Activated CD4-positive, CD25-positive, alpha-beta regulatory T cell (primary cell): Measurements from ENCODE around the gene FBXL14.

Experiments used
- DNase-seq, 4 experiments: peaks; one replicate each; lab custom pipeline; 2025; lab: John Stamatoyannopoulos, UW

Gene FBXL14

DNA sequence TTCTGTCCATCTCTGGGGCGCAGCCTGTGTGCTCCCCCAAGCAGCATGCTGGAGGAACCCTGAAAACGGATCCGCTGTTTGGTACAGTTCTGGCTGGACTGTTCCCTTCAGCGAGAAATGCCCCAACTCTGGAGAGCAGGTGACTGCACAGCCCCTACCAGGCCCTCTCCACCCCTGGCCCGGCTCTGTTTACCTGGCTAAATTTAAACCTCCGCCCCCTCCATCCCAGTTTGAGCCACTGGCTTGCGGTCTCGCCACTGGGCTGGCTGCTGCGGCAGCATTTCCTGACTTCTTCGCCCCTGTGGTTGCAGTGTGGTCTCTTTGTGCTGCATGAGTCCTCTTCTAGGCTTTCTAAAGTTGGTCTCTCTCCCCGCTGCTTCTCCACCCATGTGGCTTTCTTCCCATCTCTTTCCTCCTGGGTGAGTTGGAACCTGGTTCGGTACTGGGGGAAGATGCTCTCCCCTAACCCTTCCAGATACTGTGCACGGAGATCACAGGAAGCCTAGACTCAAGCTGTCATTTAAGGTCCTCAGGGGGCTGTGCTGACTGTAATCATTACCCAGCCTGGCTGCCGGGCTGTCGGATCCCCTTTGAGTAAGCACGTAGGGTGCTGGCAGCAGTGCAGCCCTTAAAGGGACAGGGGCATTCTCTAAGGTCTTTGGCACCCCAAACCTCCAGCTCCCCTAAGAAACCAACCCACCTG lies 60.6 kb downstream of the FBXL14 start:
- DNase-seq, result no peak

GRCh38 chr12:1533205-1533601 lies 61.2 kb downstream of the FBXL14 start:
- no peak for DNase-seq

DNA sequence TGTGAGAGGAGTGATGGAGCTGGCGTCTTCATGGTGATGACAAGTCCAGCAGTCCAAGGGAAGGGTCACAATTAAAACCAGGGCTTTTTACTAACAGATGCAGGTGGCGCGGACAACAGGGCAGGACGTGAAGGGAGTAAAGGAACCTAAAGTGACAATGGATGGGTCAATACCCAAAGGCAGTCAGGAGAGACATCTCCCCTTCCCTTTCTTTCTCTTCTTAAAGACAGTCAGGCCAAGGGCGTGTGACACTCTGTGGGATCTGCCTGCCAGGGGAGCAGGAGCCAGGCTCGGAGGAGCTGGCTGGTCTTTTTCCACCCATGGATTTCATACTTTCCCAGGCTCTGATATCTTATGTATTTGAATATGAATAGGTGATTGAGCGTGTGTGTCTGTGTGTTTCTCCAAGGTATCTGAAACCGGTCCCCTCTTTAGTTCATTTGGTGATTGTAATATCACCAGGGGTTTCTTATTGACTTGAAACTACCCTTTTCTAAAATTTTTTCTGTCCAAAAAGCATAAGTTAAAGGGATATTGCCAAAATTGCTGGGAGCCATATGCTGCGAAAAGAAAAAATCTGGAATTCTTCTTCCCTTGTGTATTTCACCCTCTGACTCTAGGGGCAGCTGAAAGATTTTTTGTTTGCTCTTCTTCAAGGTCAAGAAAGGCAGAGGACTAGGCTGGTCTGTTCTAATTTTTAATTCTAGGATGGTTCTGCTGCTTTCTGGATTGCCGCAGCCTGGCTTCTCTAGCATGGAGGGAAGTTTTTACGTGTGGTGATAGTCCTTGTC lies 61.8 kb downstream of the FBXL14 start:
- no peak for DNase-seq

DNA sequence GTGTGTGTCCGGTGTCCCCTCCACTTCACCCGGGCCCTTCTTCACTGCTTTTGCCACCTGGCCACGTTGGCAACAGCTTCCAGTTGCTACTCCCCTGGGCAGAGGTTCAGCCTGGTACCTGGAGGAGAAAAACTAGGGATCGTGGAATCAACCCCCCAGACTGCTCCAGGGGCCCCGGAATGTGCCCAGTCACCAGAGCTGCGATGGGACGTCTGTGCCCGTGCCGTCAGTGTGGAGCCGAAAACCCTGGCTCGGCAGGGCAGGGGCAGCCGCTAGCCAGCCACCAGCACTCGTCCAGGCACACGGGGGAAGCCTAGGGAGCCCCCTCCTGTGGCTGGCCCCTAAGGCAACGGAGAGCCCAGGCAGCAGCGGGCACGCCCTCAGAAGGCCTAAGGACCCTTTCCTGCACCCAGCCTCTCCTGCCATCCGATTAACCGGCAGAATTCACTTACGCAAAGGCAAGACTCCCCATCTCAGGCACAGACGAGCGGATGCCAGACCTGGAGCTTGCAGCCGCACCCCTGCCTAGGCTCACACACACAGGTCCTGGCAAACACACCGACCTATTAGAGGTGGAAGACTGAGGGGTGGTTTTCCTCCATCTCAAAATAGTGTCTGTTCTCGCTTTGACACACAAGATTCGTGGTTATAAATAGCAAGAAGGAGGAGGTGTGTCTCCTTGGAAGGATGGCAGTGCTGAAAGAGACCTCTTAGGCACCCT lies 62.6 kb downstream of the FBXL14 start:
- DNase-seq, result no peak

DNA sequence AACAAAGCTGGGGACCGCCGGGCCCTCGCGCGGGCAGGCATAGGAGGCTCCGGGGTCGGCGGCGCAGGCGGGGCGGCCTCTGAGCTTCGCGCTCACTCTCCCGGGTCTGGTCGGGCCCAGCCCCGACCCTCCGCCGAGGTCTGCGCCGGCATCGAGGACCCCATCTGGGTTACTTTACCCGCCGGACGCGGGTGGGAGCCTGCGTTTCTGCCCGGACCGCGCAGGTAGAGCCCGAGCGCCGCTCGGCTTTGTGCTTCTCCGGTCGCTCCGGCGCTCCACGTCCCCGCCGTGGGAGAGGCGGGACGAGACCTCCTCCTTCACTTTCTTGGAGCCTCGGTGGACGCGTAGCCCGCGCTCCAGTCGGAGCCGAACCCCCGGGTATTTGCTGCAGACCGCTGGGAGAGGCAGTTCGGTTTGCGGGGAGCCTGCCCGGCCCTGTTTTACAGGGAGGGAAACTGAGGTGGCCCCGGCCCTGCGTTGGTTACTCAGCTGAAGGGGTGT lies 63.2 kb downstream of the FBXL14 start:
- no peak for DNase-seq

DNA sequence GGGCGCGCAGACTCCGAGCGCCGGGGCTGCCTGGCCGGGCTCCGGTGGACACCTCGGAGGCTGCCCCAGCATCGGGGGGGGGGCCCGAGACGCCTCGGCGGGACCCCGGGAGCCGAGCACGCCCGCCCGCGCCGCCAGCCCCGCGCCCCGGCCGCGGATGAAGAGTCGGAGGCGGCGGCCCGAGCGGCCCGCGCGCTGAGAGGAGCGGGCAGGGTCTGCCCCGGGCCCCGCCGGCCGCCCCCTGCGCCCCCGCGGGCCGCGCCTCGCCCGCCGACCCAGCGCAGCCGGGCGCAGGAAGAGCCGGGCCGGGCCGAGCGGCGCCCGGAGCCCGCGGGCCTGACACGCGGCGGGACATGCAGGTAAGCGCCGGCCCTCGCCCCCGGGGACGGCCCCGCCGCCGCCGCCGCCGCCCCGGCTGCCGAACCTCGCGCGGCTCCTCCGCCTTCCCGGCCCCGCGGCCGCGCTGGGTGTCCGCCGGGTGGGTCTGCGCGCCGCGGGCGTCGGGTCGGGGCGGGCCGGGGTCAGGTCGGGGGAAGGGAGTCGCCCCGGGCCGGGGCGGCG lies 63.7 kb downstream of the FBXL14 start:
- no peak for DNase-seq

DNA sequence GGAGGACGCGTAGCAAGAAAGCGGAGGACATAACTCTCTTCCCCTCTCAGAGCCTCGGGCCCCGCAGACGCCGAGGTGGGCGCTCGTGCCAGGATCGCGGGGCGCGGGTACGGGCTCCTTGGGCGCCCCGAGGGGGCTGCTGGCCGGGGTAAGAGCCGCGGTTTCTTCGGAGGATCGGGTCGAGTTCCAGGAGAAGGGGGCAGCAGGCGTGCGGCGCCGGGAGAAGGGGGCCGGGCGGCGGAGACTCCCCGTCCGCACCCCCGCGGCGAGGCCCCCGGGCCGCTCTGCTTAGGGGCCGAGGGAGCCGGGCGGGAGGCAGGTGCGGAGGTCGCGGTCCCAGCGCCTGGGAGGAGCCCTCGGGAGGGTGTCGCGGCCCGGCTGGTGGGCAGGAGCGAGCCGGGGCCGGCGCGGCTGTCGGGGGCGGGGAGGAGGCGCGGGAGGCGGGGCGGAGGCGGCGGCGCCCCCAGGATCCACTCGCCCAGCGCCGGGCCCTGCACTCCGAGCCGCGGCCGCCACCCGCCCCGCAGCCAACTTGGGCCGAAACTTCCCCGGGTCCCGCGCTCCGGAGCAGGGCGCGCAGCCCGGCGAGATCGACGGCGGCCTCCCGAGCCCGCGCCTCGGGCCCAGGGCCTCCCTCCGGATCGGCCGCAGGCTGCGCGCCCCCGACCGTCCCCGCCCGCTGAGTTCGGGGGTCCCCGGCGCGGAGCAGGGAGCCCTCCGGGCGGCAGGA lies 64.4 kb downstream of the FBXL14 start:
- DNase-seq, result no peak

GRCh38 chr12:1529228-1529861 lies 65.0 kb downstream of the FBXL14 start:
- DNase-seq, result no peak

GRCh38 chr12:1528791-1529190 lies 65.6 kb downstream of the FBXL14 start:
- no peak for DNase-seq

GRCh38 chr12:1527789-1528188 lies 66.6 kb downstream of the FBXL14 start:
- DNase-seq, result no peak

GRCh38 chr12:1525858-1526257 lies 68.5 kb downstream of the FBXL14 start:
- DNase-seq, result no peak

GRCh38 chr12:1523558-1524050 lies 70.8 kb downstream of the FBXL14 start:
- DNase-seq, result no peak

DNA sequence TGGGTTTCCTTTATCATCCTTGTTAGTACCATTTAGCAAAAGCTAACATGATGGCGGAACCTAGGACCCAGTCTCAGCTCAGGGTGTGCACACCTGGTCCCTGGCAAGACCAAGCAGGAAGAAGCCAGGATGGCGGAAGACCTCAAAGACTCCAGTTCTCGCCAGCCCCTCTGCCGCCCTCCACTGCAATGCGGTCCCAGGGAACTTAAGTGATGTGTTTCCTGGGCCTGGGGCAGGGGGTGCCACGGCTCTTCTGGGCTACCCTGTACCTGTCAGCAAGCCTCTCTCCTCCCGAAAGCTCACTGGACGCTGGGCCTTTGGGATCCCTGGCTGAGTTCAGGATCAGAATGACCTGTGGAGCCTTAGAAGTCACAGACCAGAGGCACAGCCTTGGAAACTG lies 71.3 kb downstream of the FBXL14 start:
- no peak for DNase-seq

GRCh38 chr12:1519642-1520041 lies 74.7 kb downstream of the FBXL14 start:
- DNase-seq, result no peak

DNA sequence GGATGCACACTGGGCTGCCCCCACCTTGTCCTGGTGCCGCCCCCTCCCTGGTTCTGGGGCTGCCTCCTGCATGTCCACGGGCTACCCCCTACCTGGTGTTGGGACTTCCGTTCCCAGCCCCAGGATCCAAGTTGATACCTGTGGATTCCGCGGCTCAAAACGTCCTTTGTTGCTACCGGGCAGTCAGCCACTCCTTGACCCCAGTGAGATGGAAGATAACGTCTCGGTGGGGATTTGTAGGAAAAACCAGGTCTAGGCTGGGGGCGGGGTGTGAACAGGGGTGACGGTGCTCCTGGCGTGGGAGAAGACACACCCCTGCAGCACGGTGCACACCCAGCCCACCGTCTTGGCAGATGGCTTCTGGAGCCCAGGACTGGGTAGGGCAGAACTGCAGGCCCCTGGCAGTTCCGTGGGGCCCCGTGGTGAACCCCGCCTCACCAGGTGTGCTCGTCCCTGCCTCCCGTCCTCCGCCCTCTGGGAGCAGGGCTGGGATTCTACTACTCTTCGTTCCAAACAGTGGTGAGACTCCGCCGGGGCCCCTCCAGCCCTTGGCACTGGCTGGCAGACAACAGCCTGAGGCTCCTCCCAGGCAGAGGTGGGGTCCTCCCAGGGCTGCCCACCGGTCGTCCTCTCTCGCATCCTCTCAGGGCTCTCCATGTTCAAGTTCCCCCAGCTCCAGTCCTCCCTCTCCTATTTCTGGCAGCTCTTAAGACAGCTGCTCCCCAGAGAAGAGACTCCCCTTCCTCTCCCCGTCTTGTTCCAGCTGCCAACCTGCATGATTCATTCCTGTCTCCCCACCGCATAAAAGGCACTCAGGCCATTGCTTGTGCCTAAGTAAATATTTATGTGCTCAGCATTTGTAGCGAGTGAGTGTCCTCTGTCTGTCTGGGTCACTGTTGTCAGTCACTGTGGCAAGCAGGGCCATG lies 75.5 kb downstream of the FBXL14 start:
- no peak for DNase-seq

DNA sequence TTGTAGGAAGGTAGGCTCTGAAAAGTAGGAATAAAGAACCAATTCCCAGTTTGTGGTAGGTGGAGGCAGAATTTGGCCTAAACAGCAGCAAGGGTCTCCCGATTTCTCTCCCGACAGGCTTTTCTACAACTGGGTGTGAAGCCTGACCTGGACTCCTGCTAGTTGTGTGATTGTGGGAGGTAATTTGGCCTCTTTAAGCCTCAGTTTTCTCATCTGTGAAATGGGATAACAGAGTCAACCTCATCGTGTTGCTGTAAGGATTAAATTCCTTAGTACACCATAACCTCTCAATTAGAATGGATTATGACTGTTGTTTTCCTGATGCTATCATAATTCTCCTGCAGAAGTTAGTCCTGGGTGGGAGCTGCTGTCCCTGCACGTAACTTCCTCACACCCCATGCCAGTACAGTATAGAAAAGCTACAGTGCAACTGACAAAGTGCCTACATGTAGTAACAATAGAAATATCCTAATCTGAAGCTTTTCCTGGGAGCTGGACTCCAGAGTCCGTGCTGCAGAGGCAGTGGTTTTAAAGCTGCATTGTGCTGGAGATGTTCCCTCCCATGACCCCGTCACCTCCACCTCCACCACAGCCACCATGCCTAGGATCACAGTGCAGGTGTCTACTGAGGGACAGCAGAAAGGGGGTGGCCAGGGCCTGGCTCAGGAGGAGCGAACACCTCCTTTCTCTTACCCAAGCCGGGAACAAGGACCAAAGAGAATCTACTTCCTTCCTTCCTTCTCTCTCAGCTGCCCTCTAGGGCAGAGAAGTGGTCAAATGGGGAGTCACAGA lies 76.5 kb downstream of the FBXL14 start:
- DNase-seq, result no peak

DNA sequence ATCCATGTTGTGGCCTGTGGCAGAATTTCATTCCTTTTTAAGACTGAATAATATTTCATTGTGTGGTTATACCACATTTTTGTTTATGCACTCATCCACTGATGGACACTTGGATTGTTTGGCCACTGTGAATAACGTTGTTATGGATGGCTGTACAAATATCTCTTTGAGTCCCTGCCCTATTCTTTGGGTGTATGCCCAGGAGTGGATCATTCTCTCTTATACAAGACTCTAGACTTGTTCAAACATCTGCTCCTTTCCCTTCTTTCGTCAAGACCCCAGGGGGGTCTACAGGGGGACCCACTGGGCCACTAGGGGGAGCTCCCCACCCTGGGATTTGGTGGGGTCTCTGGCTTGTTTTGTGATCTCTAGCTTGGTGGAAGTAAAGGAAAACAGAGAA lies 77.4 kb downstream of the FBXL14 start:
- DNase-seq, result no peak
